Measurements from ENCODE around the gene OR52B2.

DNA sequence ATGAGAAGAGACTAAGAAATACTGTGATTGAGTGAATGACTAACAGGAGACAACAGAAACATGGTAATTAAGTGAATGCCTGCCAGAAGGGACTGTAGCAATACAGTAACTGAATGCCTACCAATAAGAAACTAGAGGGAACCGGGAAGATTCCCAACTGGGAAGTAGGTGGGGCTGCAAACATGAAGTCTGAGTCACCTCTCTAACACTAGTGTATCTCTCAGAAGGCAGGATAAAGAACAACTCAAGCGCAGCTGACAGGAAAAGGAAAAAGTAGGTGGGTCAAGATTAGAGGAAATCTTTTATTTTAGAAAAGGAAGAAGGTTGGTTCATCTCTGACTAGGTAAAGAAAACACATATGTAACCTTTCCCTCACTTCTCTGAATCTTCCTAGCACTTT lies 49.2 kb upstream of the OR52B2 start:
- TF ChIP-seq EZH2 (IDR thresholded peaks at IDR 0.05; ENCODE audit: low read length, unreplicated experiment), result no peak
- no peak for TF ChIP-seq CTCF (conservative IDR thresholded peaks at IDR 0.05; ENCODE audit: low read depth, low read length)

Data from PC-3 (cell line).